GM21786 (cell line): Measurements from ENCODE around the gene DNAH5.

Experiments
- ATAC-seq: cut with Tn5 transposase; IDR thresholded peaks from one replicate; pipeline ENCODE4 v1.9.1; 2021; ENCODE audit not compliant: unreplicated experiment

DNAH5 gene

DNA sequence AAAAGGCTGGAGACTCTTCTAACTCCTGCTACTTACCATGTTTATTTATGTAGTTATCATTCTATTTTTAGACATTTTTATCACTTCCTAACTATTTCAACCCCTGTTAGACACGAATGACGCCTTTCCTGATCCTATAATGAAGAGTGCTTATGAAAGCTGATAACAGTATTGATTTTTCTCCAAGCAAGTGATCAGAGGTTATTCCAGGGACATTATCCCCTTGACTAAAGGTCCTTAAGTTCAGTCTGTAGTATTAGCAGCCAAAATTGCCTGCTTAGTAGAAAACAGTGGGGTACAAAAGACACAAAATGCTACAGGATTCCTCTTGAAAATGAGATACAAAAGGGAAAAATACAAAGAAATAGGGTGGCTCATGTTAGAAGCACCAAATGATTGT, 235.6 kb downstream of the DNAH5 start:
- ATAC-seq: no peak

DNA sequence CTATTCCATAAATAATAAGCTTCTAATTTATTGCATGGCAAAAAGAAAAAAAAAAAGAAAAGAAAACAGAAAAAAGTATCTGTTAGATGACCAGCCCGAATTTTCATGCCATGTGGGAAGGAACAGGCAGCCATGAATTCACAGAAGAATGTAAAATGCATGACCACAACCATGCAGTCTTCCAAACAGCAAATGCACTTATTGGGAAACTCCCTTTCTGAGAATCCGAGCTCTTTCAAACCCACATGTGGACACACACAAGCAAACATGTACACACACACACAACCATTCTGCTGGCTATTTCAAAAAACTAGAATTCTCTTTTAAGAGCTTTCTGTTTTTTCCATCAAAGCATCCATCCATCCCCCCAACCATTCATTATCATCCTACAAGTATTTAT, 236.1 kb downstream of the DNAH5 start:
- no peak for ATAC-seq

DNA sequence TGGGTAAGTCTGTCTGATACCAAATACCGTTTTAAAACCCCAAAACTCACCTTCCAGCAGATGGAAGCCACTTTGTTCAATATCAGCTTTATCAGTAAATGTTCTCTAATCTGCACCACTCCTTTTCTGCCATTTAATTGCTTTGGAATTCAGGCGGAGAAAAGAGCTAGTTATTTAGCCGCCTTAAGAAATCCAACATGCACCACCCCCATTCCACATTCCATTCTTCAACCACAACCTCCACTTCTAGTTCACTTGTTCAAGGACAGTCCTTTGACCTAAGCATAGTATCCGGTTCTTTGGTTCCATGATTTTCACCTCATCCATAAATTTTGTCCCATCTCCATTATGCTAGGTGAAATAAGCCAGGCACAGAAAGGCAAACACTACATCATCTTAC, 240.1 kb downstream of the DNAH5 start:
- no peak for ATAC-seq

DNA sequence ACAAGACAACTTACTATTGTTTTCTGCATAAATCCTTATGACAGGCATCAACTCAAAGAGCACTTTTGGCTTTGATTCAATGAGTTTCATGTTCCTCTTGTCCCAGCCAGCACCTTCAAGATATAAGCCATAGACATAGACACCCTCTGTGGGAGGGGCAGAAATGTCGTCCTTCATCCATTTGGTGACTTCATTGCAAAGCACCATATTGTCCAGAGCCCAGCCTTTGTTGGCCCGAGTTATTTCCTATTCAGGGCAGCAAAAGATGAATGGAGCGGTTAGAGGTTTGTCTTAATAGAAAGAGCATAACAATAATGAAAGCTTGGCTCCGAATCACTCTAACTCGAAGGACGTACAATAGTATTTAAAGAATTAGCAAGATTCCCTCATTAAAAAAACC, 243.9 kb downstream of the DNAH5 start:
- ATAC-seq: no peak

DNA sequence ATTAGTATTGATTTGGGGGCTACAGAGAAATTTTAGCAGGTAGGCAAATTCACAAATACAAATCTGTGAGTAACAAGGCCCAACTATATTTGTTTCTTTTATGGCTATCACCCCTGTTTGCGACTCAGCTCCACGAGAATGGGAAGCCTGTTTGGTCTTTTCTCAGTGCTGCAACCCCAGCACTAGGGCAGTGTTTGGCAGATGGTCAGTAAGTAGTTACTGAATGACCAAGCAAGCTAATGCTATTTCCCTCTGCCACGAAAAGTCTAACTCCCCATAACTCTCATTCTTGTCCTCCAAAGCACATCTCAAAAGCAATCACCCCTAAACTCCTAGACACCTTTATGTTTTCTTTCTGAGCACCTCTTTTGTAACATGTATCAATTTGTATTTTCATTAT, 245.6 kb downstream of the DNAH5 start:
- no peak for ATAC-seq

DNA sequence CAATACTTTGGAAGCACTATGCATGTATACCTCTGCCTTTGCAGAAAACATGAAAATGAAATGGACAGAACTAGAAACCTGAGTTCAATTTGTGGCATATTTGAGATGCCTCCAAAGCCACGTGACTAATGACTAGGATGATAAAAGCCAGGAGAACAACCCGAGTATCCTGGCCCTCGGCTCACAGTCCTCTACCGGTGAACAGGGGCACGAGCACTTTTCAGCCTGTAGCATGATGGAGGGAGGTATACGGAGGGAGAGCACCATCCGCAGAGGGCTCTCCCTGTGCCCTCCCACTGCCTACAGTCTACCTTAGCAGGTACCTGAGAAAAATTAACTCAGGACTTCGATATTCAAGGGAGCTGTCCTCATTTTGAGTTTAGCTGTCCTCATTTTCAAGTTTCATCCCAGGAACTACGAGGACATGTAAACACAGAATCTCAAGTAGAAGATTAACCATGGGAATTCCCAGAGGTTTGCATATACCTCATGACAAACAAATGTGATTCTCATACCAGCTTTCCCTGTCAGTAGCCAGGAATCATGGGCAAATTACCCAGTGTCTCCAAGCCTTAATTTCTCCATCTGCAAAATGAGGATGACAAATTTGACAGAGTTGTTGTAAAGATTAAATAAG, 249.3 kb downstream of the DNAH5 start:
- ATAC-seq: no peak

DNA sequence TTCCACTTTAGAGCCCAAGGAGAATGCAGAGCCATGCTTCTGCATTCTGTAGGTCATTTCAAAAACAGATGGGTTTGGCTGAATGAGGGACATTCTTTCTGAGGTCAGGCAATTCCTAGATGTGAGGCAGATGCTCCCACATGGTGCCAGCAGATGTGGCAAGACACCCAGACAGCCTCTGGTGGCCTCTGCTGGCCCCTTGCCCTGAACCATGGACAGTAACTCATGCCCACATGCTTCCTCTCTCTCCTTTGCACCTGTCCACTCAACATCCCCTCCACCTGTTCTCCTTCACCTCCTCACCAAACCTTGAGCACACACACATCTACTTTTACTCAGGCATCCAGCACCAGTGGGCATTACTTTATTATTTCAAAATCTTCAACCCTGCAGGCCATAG, 252.3 kb downstream of the DNAH5 start:
- ATAC-seq: no peak

DNA sequence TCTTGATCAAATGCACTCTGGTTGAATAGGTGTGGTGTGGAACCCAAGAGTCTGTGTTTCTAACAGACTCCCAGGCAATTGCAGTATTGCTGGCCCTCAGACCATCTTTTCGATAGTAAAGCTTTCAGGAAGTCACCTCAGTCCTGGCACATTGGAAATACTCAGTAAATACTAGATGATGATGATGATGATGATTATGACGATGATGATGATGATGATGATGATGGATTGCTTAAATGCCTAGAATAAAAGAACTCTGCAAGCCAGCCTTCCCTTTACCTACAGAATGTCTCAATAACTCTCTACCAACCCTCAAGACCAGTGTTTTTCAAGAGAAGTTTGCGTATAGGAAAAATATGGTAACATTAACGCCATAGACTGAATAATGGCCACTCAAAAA, 268.0 kb downstream of the DNAH5 start:
- ATAC-seq: no peak

DNA sequence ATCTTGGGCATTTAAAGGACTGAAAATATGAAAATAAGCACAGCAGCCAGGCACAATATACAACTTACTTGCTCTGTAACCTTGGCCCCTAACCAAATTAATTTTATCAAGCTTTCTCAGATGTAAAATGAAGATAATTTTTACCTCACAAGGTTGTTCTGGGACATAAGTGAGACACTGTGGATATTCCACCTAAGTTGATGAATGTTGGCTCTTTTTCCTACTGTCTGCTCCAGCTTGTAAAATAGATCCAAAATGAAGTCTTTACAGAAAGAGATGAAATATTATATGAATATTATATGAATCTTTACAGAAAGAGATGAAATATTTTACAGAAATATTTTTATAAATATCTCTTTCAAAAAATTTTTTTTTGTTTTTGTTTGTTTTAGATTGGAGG, 270.1 kb downstream of the DNAH5 start:
- ATAC-seq: no peak

DNA sequence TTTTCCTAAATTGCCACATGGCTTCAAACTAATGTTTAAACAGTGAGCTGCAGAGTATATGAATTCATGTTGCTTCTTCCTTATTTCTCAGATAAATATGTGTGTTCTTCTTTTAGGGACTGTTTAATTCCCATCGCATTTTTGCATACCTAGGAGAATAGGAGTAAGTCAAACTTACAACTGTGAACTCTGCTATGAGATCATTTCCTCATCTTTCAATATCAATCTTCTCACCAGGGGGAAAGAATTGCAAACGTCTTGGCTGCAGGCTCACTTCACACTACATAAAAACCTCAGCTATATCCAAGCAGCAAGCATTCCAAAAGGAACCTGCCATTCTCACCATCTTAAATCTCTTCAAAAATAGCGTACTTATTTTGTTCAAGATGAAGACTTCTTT, 271.0 kb downstream of the DNAH5 start:
- ATAC-seq: no peak

DNA sequence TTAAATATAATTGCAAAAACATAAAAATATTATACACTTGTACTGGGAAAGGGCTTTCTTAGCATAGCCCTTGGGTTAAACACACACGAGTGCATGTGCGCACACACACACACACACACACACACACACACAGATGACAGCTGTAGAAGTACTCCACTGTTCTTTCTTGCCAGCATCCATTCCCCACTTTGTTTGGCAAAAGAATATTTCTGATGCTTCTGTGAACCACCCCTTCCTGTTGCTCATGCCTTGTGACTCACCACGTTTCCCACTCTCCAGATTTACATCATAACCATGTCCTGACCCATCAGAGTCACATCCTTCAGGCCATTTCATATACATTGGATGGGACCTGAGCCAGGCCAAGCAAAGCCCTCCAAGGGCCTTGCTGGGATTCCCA, 280.1 kb downstream of the DNAH5 start:
- no peak for ATAC-seq

DNA sequence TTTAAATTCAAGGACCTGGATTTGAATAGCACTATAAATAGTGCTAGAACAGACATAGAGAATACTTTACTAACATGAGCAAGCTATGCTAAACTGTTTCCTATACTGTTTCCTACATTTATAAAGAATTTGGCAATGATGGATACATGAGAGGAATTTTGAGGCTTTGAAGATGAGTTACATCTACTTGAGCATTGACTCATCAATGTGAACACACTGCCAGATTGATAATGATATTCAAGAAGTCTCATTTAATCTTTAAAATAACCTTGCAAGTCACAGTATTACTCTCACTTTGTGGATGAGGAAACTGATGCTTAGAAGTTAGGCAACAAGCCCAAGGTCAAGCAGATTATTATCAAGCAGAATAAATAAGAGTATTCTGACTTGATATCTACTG, 281.9 kb downstream of the DNAH5 start:
- no peak for ATAC-seq

DNA sequence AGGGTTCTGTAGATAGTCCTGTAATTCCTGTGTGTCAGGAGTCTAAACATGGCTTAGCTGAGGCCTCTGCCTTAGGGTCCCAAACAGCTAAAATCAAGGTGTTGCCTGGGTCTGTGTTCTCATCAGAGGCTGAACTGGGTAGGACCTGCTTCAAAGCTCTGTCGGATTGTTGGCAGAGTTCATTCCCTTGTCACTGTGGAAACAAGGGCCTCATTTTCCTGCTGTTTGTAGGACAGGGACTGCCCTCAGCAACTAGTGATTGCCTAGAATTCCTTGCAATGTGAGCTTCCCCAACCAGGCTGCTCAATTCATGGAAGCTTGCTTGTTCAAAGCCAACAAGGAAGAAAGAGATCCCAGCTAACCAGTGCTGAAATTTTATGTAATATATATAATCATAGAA, 283.2 kb downstream of the DNAH5 start:
- no peak for ATAC-seq

DNA sequence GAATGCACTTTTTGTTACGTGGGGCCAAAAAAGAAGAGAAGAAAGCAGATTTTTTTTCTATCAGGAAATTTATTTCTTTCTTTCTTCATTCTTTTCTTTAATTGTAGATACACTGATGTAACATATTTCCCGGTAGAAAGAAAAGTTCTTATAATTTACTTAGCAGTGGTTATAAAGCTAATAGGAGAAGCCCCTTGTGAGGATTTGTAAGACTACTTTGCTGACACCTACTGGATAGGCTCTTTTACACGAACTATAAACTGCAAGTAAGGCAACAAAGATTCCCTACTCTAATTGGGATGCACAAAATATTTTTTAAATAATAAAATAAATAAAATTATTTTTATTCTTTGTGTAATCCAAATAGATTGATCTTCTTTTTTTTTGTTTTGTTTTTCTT, 284.4 kb downstream of the DNAH5 start:
- ATAC-seq: no peak

DNA sequence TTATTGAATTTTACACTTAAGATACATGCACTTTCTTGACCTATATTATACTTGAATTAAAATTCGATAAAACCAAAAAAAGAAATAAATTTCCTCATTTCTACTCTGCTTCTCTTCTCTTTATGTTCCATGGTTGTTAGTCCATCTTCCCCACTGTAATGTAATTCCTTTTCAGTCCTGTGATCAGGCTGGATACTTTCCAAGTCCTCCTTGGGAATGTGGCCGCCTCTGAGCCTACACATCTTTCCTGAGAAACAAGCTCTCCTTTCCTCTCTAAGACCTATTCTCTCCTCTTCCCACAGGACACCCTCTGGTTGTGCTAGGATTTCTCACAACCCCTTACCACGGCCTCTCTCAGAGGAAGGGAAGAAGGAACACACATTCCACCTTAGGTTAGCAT, 285.1 kb downstream of the DNAH5 start:
- no peak for ATAC-seq

DNA sequence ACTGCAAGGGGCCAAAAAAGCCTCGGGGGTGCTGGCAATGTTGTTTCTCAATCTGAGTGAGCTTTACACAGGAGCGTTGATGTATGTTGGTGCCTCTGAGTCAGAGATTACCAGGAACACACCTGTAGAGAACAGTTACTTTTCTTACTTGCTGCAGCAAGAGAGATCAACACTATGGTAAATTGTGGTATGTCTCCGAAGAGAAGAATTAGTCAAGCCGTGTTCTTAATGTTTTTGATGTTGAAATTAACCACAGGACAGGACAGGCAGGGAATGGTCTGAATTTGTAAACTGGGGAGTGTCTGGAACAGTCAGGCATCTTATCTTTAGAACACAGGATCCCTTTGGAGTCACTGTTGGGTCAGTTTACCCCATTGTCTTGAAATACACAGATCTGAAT, 285.7 kb downstream of the DNAH5 start:
- no peak for ATAC-seq

DNA sequence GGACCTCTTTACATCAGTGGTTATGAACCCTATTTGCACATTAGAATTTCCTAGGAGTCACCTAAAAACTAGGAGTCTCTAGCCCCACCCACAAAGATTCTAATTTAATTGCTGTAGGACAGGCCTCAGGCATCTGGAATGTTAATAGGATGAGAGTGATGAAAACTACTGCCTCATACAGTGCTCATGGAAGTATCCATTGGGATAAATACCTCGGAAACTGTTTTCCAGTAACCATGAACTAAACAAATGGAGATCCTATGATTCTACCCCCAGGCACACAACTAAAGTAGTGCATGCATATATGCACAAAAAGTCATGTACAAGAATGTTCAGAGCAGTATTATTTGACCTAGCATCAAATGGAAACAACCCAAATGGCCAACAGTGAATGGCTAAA, 286.3 kb downstream of the DNAH5 start:
- no peak for ATAC-seq

DNA sequence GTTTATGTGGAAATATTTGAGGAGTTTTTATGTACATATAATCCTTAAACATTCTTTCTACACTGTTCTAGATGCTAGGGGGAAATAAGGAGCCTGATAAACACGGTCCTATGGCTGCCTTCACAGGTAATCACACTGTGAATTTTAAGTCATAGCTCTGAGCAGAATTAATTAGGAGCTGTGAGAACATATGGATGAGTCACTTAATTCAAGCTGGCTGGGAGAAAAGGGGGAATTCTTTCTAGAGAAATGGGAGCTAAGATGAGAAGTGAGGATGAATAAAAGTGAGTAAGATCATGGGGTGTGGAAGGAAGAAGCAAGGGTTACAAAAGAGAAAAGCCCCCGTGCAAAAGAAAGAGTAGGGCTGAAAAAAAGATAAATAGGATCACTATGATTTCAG, 290.8 kb downstream of the DNAH5 start:
- ATAC-seq: no peak

DNA sequence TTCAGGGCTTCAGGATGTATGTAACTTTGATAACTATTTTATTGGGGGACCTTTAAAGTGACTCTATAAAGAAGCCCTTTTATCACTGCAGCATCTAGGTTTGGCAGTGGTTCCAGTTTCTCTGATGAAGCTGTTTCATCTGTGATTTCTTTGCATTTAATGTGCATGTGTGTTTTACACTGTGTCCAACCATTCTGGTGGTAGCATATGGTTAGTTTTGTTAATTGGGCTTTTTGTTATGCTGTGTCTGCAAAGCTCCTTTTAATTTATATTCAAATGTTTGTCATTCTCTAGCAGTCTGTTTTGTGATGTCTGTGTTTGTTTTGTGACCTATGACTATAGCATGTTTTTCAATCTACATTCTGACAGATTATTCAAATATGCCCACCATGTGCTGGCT, 294.8 kb downstream of the DNAH5 start:
- no peak for ATAC-seq

DNA sequence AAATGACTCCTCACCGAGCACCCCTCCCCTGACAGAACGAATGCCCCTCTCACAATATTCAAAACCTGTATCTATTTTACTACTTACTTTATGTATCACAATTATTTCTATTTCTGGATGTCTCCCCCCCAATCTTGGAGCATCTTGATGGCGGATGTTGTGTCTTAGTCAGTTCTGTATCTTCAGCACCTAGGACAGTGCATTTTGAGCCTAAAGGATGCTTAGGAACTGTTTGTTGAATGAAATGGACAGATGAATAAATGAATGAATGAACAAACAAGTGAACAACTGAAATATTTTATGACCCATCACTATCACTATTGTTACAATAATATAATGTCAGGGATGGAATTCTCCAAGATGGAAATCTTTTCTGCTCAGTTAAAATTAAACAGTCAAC, 295.7 kb downstream of the DNAH5 start:
- no peak for ATAC-seq

DNA sequence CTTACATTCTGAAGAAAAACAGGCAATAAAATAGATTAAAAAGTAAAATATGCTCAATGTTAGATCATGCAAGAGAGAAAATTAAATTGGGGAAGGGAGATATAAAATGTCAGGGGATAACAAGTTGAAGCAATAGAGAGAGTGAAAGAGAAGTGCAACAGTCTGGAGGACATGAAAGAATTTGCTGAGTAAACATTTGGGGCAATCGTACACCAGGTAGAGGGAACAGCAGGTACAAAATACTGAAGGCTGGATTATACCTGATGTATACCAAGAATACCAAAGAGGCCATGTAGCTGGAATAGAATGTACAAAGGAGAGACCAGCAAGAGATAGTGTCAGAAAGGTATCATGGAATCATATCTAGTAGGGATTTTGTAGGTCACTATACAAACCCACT, 300.8 kb downstream of the DNAH5 start:
- ATAC-seq: no peak

DNA sequence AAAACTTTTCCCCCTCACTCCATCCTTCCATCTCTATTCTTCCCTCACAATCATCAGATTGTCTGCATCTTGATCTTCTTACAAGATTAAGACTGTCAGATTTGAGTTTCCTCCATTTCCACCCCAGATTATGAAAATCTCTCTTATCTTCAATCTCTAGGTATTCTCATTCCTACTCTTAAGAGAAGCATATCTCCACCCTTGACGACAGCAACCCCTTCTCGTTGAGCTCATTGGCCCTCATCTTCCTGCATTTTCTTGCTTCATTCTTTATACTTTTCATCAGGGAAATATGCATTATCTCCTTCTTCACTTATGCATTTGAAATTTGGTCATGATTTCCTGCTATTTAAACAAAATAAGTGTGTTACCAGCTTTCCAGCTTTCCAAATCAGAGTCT, 301.3 kb downstream of the DNAH5 start:
- no peak for ATAC-seq
